PC-3 (cell line): Measurements from ENCODE around the gene AJAP1.
"Not testable (repeated sequence)": the region's sequence is repeated elsewhere in the genome, so short reads cannot be mapped to it uniquely, and the experiment has no call there.

Experiments used
- CTCF ChIP-seq: fragments of 300-600 bp; sonication (generic); conservative IDR thresholded peaks from 2 replicates; pipeline ENCODE4 v1.5.1; 2017; ENCODE audit warnings: antibody characterized with exemption, low read depth, mild to moderate bottlenecking, low read length
- EZH2 ChIP-seq: fragments of 300-600 bp; sonication (generic); IDR thresholded peaks from one replicate; pipeline ENCODE4 v1.6.1; 2017; ENCODE audit warnings: antibody characterized with exemption, mild to moderate bottlenecking, low read length; ENCODE audit not compliant: unreplicated experiment
- EZH2phosphoT487 ChIP-seq: fragments of 300-600 bp; sonication (generic); IDR thresholded peaks from 2 replicates; pipeline ENCODE4 v1.6.1; 2018; ENCODE audit warnings: mild to moderate bottlenecking, antibody characterized with exemption, low read length, borderline replicate concordance

GRCh38 chr1:4618827-4619226, 35.6 kb upstream of the AJAP1 start:
- TF ChIP-seq CTCF, EZH2phosphoT487, EZH2: not testable (repeated sequence)
